ENCODE results near the gene RCAN2. TPM values are rescaled to one million over a fixed set of nuclear protein-coding genes. Genes with fewer than 3 reads are reported as not detected.

RCAN2 gene
- total RNA-seq, 4 donors from 2014 or later = 28.7 to 79.1 (median 36.3) TPM

DNA sequence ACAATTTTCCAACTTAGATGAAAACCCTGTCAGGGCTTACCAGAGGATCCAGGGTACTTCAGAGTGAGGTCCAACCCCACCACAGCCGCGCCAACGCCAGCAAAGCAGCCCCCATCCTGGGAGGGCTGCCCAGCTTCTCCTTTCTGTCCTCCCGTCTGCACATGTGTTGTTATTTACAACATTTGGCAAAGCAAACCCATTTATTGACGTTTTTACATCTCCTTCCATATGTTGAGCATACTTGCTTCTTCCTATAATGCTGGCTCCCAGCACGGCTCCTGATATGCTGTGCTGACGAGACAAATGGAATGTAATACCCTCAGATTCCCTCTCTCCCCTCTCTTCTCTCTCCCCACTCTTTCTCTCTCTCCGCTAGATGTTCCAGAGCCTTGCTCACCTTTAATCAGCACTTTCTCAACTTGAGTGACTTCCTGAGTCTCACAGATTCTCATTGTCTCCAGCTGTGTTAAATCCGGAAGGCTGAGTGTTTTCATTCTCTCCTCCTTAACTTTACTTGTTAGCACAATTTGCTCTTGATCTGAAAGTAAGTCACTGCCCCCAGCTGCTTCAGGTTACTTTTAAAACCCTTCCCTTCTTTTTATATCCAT lies 22.7 kb downstream of the RCAN2 start:
- WGBS = 81% methylated on average over 9 of the region's 9 CpGs
- TF ChIP-seq POLR2A (IDR thresholded peaks at IDR 0.05; ENCODE audit: low read depth) (no peak), POLR2AphosphoS5 (IDR thresholded peaks at IDR 0.05) (no peak), EP300 (IDR thresholded peaks at IDR 0.05) (no peak)
- TF ChIP-seq, protein P1, sequence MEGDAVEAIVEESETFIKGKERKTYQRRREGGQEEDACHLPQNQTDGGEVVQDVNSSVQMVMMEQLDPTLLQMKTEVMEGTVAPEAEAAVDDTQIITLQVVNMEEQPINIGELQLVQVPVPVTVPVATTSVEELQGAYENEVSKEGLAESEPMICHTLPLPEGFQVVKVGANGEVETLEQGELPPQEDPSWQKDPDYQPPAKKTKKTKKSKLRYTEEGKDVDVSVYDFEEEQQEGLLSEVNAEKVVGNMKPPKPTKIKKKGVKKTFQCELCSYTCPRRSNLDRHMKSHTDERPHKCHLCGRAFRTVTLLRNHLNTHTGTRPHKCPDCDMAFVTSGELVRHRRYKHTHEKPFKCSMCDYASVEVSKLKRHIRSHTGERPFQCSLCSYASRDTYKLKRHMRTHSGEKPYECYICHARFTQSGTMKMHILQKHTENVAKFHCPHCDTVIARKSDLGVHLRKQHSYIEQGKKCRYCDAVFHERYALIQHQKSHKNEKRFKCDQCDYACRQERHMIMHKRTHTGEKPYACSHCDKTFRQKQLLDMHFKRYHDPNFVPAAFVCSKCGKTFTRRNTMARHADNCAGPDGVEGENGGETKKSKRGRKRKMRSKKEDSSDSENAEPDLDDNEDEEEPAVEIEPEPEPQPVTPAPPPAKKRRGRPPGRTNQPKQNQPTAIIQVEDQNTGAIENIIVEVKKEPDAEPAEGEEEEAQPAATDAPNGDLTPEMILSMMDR (IDR thresholded peaks at IDR 0.05) = no peak
- peak overlapping the region in 2 of 4 donors; percentile 3 to 24 for H3K27ac ChIP-seq (replicated peaks in 1 of 4)
- no peak for DNase-seq (ENCODE audit: extremely low spot score)
- no peaks in the 10 kb centered on the region for H3K36me3 ChIP-seq
- H3K9me3 ChIP-seq = no peaks in the 10 kb centered on the region
- H3K4me1 ChIP-seq = peaks cover 16 to 52% (median 28%) of the 10 kb centered on the region in 4 donors
- intact Hi-C loops (cut with DNase I) = no loop called here
- H3K4me3 ChIP-seq = no peak overlapping the region
- no peaks in the 10 kb centered on the region for H3K27me3 ChIP-seq

GRCh38 chr6:46466570-46466969 lies 24.7 kb downstream of the RCAN2 start:
- no peak for DNase-seq (ENCODE audit: extremely low spot score)
- H3K4me3 ChIP-seq = no peak overlapping the region
- H3K27me3 ChIP-seq = no peaks in the 10 kb centered on the region
- H3K9me3 ChIP-seq = no peaks in the 10 kb centered on the region
- no peak overlapping the region for H3K27ac ChIP-seq (replicated peaks in 1 of 4)
- TF ChIP-seq, protein P1 (IDR thresholded peaks at IDR 0.05) = no peak
- TF ChIP-seq EP300 (IDR thresholded peaks at IDR 0.05) (no peak), POLR2A (IDR thresholded peaks at IDR 0.05; ENCODE audit: low read depth) (no peak), POLR2AphosphoS5 (IDR thresholded peaks at IDR 0.05) (no peak)
- intact Hi-C loops (cut with DNase I) = no loop called here
- peaks cover 16 to 40% (median 28%) of the 10 kb centered on the region in 4 donors for H3K4me1 ChIP-seq
- no peaks in the 10 kb centered on the region for H3K36me3 ChIP-seq
- 80% methylated on average over 4 of the region's 4 CpGs for WGBS

DNA sequence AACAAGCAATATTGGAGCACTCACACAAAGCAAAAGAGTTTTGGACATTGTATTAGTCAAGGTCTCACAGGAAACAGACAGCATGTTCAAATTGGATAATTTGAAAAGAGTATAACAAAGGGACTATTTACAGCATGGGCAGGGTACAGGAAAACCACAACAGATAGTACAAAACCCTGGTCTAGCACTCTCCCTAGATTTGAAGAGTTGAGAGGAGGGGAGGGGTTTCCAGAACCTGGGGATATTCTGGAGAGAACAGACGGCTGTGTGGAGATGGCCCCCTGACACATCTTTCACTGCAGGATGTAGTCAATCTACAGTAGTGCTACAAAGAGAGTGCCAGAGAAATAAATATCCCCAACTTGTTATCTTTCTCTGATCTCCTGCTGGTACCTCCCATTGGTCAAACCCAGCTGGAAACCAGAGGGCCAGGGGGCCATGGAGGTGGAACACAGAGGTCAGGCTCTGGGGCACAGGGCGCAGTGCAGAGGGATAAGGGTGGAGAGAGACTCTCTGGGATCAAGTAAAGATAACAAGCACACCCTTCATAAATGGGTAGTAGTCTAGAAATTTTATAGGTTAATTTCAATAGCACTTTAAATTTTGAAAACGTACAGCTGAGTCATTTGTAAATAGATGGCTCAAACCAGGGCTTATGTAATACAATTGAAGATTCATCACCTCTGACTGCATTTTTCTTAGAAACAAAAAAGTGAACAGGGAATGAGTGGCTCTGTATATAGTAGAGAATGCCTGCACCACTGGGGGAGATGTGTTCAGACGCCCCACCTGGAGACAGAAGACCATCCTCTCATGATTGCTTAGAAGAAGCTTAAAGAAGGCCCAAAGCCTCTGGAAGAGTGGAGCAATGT lies 25.7 kb downstream of the RCAN2 start:
- Histone ChIP-seq H3K4me1 (peaks cover 16 to 34% (median 28%) of the 10 kb centered on the region in 4 donors), H3K9me3 (no peaks in the 10 kb centered on the region), H3K27me3 (no peaks in the 10 kb centered on the region), H3K36me3 (no peaks in the 10 kb centered on the region), H3K4me3 (no peak overlapping the region), H3K27ac (replicated peaks in 1 of 4) (no peak overlapping the region)
- intact Hi-C loops (cut with DNase I) = no loop called here
- DNase-seq (ENCODE audit: extremely low spot score) = no peak
- WGBS = 62% methylated on average over 4 of the region's 4 CpGs
- TF ChIP-seq POLR2A (IDR thresholded peaks at IDR 0.05; ENCODE audit: low read depth) = no peak
- no peak for TF ChIP-seq POLR2AphosphoS5 (IDR thresholded peaks at IDR 0.05)

DNA sequence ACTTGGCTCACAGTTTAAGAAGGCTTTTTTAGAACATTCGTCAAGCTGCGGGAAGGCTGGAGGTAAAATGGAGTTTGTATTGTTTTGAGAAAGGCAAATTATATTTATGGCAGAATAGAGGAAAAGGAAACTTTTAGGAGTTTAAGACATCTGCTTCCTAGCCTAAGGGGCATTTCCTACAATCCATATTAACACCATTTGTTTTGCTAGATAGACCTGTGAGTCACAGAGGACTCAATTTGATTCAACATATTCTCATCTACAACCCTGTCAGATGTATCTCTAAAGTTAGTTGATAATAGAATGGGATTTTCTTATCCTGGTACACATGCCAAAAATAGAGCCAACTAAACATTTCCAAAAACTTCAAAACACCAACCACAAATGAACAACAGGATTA lies 35.0 kb downstream of the RCAN2 start:
- intact Hi-C loops (cut with DNase I) = no loop called here
- no peak overlapping the region for H3K27ac ChIP-seq (replicated peaks in 1 of 4)

More for the DNA sequence above, 35.0 kb downstream of the RCAN2 start:
- no peaks in the 10 kb centered on the region for H3K36me3 ChIP-seq
- 70% methylated on average over 2 of the region's 2 CpGs for WGBS
- H3K27me3 ChIP-seq = no peaks in the 10 kb centered on the region
- TF ChIP-seq, protein P1 (IDR thresholded peaks at IDR 0.05) = no peak
- TF ChIP-seq POLR2A (IDR thresholded peaks at IDR 0.05; ENCODE audit: low read depth) (no peak), EP300 (IDR thresholded peaks at IDR 0.05) (no peak), POLR2AphosphoS5 (IDR thresholded peaks at IDR 0.05) (no peak)
- no peak for DNase-seq (ENCODE audit: extremely low spot score)
- H3K4me1 ChIP-seq = peaks cover 17 to 33% (median 23%) of the 10 kb centered on the region in 4 donors
- H3K4me3 ChIP-seq = no peak overlapping the region
- no peaks in the 10 kb centered on the region for H3K9me3 ChIP-seq

Measured in esophagus muscularis mucosa (tissue), 4 donors.